ENCODE results near the gene SNRPD1. TPM values are rescaled to one million over a fixed set of nuclear protein-coding genes. Genes with fewer than 3 reads are reported as not detected.

The SNRPD1 gene
- total and polyA plus RNA-seq, 7 experiments from 2014 or later: 21.9 to 96.7 (median 27.3) TPM

- ATAC-seq (no peak), DNase-seq (no peak)
- Histone ChIP-seq H3K27me3 (ENCODE audit: control insufficient read depth in 2 of 2, insufficient read depth in 2 of 2, low read length in 2 of 2) (no peaks in the 10 kb centered on the region), H3K4me1 (ENCODE audit: control insufficient read depth in 2 of 2, insufficient read depth in 2 of 2, low read length in 2 of 2) (peaks cover 20 to 31% of the 10 kb centered on the region in 2 donors), H3K9me3 (ENCODE audit: control insufficient read depth in 2 of 3, low read length in 3 of 3) (no peaks in the 10 kb centered on the region), H3K36me3 (ENCODE audit: control insufficient read depth in 2 of 3, insufficient read depth in 3 of 3, low read length in 3 of 3) (peaks cover 0 to 8% (median 0%) of the 10 kb centered on the region in 3 experiments), H3K4me3 (ENCODE audit: low read length) (no peak overlapping the region), H3K27ac (ENCODE audit: low read depth, low read length) (no peak overlapping the region)
- ChIA-PET POLR2A (interaction anchor here (1.0 to 1.9 kb wide), 4 partner anchors 15 to 144 kb away, joined by 3 to 6 read pairs (median 4); partner anchors contain the start of gene SNRPD1), CTCF (interaction anchor here (0.6 to 0.7 kb wide), 2 partner anchors 41 to 54 kb away, joined by 3 to 4 read pairs; no protein-coding TSS in a partner anchor)
- Mint-ChIP-seq H3K36me3 (peaks cover 0 to 8% (median 6%) of the 10 kb centered on the region in 5 donors), H3K4me3 (peak overlapping the region in 7 of 10 donors; percentile 3 to 98 (median 39)), H3K9me3 (peaks cover 0 to 8% (median 0%) of the 10 kb centered on the region in 11 donors), H3K4me1 (peaks cover 25 to 70% (median 48%) of the 10 kb centered on the region in 7 donors), H3K27me3 (no peaks in the 10 kb centered on the region), H3K27ac (peak overlapping the region in 1 of 9 donors; percentile 43)
- intact Hi-C loops (cut with micrococcal nuclease): no loop called here
Measured at GRCh38 chr18:21597620-21598019, 14.5 kb upstream of the SNRPD1 start.

- Histone ChIP-seq H3K27me3 (ENCODE audit: control insufficient read depth in 2 of 2, insufficient read depth in 2 of 2, low read length in 2 of 2) (no peaks in the 10 kb centered on the region), H3K9me3 (ENCODE audit: control insufficient read depth in 2 of 3, low read length in 3 of 3) (no peaks in the 10 kb centered on the region), H3K27ac (ENCODE audit: low read depth, low read length) (peak overlapping the region; percentile 84), H3K36me3 (ENCODE audit: control insufficient read depth in 2 of 3, insufficient read depth in 3 of 3, low read length in 3 of 3) (peaks cover 0 to 8% (median 0%) of the 10 kb centered on the region in 3 experiments), H3K4me1 (ENCODE audit: control insufficient read depth in 2 of 2, insufficient read depth in 2 of 2, low read length in 2 of 2) (peaks cover 16 to 26% of the 10 kb centered on the region in 2 donors), H3K4me3 (ENCODE audit: low read length) (peak overlapping the region; percentile 99)
- peaks cover 0 to 8% (median 0%) of the 10 kb centered on the region in 11 donors for H3K9me3 Mint-ChIP-seq
- H3K27ac Mint-ChIP-seq: peak overlapping the region; percentile 96 to 100 (median 99)
- peak overlapping the region; percentile 91 to 99 (median 96) for H3K4me3 Mint-ChIP-seq
- ATAC-seq (no peak), DNase-seq (no peak)
- no peaks in the 10 kb centered on the region for H3K27me3 Mint-ChIP-seq
- ChIA-PET CTCF (interaction anchor here (0.7 to 3.0 kb wide), 2 partner anchors 12 to 102 kb away, joined by 3 to 38 read pairs; partner anchors contain the start of gene SNRPD1), POLR2A (interaction anchor here (1.9 to 3.1 kb wide), 5 partner anchors 12 to 142 kb away, joined by 5 to 95 read pairs (median 28); partner anchors contain the start of genes ABHD3, MIB1 and SNRPD1)
- intact Hi-C loops (cut with micrococcal nuclease): loop anchor here in 1 of 2 donors (1.0 kb wide), 1 partner anchor 108 kb away; no protein-coding TSS in a partner anchor
- peaks cover 22 to 67% (median 41%) of the 10 kb centered on the region in 7 donors for H3K4me1 Mint-ChIP-seq
- H3K36me3 Mint-ChIP-seq: peaks cover 0 to 4% (median 3%) of the 10 kb centered on the region in 5 donors
Measured at GRCh38 chr18:21598726-21599584, 13.2 kb upstream of the SNRPD1 start.

- ChIA-PET POLR2A (interaction anchor here (0.6 to 3.1 kb wide), 20 partner anchors 9 to 565 kb away, joined by 3 to 95 read pairs (median 4); partner anchors contain the start of genes ABHD3, MIB1, ROCK1 and SNRPD1), CTCF (interaction anchor here (0.7 to 3.0 kb wide), 5 partner anchors 11 to 101 kb away, joined by 3 to 38 read pairs (median 3); partner anchors contain the start of gene SNRPD1)
- peaks cover 0 to 8% (median 0%) of the 10 kb centered on the region in 11 donors for H3K9me3 Mint-ChIP-seq
- peaks cover 16 to 58% (median 36%) of the 10 kb centered on the region in 7 donors for H3K4me1 Mint-ChIP-seq
- peaks cover 12 to 24% of the 10 kb centered on the region in 2 donors for H3K4me1 ChIP-seq (ENCODE audit: control insufficient read depth in 2 of 2, insufficient read depth in 2 of 2, low read length in 2 of 2)
- no peaks in the 10 kb centered on the region for H3K27me3 Mint-ChIP-seq
- H3K27ac ChIP-seq (ENCODE audit: low read depth, low read length): peak overlapping the region; percentile 84
- peak in 3 of 9 donors; percentile 1 to 13 (median 4) for DNase-seq
- peak overlapping the region; percentile 96 to 100 (median 99) for H3K27ac Mint-ChIP-seq
- H3K9me3 ChIP-seq (ENCODE audit: control insufficient read depth in 2 of 3, low read length in 3 of 3): no peaks in the 10 kb centered on the region
- H3K36me3 ChIP-seq (ENCODE audit: control insufficient read depth in 2 of 3, insufficient read depth in 3 of 3, low read length in 3 of 3): peaks cover 0 to 8% (median 0%) of the 10 kb centered on the region in 3 experiments
- H3K27me3 ChIP-seq (ENCODE audit: control insufficient read depth in 2 of 2, insufficient read depth in 2 of 2, low read length in 2 of 2): no peaks in the 10 kb centered on the region
- intact Hi-C loops (cut with micrococcal nuclease): loop anchor here (1.0 to 10.0 kb wide), 6 partner anchors 12 to 1985 kb away; partner anchors contain the start of genes ABHD3 (in 2 of the 2), MIB1 (in 2 of the 2), SNRPD1 (in 2 of the 2) and NPC1 (in 1 of the 2)
- H3K36me3 Mint-ChIP-seq: peaks cover 0 to 3% (median 0%) of the 10 kb centered on the region in 5 donors
- H3K4me3 ChIP-seq (ENCODE audit: low read length): peak overlapping the region; percentile 99
- ATAC-seq: peak; percentile 63
- peak overlapping the region; percentile 91 to 99 (median 96) for H3K4me3 Mint-ChIP-seq
Measured at GRCh38 chr18:21599585-21600525, 12.3 kb upstream of the SNRPD1 start.

- Histone ChIP-seq H3K27ac (ENCODE audit: low read depth, low read length) (peak within 1 kb of the TSS; percentile 84), H3K4me3 (ENCODE audit: low read length) (peak within 1 kb of the TSS; percentile 99), H3K9me3 (ENCODE audit: control insufficient read depth in 2 of 3, low read length in 3 of 3) (no peaks in the 10 kb centered on the region), H3K27me3 (ENCODE audit: control insufficient read depth in 2 of 2, insufficient read depth in 2 of 2, low read length in 2 of 2) (no peaks in the 10 kb centered on the region), H3K36me3 (ENCODE audit: control insufficient read depth in 2 of 3, insufficient read depth in 3 of 3, low read length in 3 of 3) (peaks cover 0 to 8% (median 0%) of the 10 kb centered on the region in 3 experiments), H3K4me1 (ENCODE audit: control insufficient read depth in 2 of 2, insufficient read depth in 2 of 2, low read length in 2 of 2) (peaks cover 12 to 24% of the 10 kb centered on the region in 2 donors)
- POLR2A ChIA-PET: interaction anchor here (0.7 to 3.1 kb wide), 19 partner anchors 10 to 489 kb away, joined by 3 to 95 read pairs (median 4); partner anchors contain the start of genes ABHD3, MIB1, ROCK1 and SNRPD1
- Mint-ChIP-seq H3K36me3 (peaks cover 0 to 3% (median 0%) of the 10 kb centered on the region in 5 donors), H3K27me3 (no peaks in the 10 kb centered on the region), H3K4me1 (peaks cover 16 to 57% (median 36%) of the 10 kb centered on the region in 7 donors), H3K9me3 (peaks cover 0 to 8% (median 0%) of the 10 kb centered on the region in 11 donors), H3K27ac (peak within 1 kb of the TSS; percentile 96 to 100 (median 99)), H3K4me3 (peak within 1 kb of the TSS; percentile 91 to 99 (median 96))
- ATAC-seq (peak; percentile 90), DNase-seq (peak; percentile 88 to 97 (median 95))
- intact Hi-C loops (cut with micrococcal nuclease): loop anchor here (1.0 to 10.0 kb wide), 5 partner anchors 12 to 1984 kb away; partner anchors contain the start of genes ABHD3 (in 2 of the 2), MIB1 (in 2 of the 2), SNRPD1 (in 2 of the 2) and NPC1 (in 1 of the 2)
- CTCF ChIA-PET: interaction anchor here (0.6 to 3.0 kb wide), 5 partner anchors 10 to 25 kb away, joined by 3 to 38 read pairs (median 3); partner anchors contain the start of gene SNRPD1
Measured at GRCh38 chr18:21600526-21601410, 11.3 kb upstream of the SNRPD1 start, which contains the start of gene ESCO1. Gene ESCO1, minus strand, starts transcription at chr18:21600704. Its CDS starts 25,861 bp downstream, at chr18:21574843.

DNA sequence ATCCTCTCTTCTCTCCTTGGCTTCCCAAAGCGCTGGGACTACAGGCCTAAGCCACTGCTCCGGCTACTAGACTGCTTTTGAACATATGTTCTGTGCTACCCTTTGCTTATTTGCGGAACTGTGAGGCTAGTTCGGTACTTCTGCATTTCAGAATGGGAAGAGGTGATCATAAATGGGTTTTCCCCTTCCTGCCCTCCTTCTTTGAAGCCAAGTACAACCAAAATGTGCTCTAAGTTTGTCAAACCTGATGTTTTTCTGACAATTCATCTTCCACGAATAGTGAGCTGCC, 9.9 kb upstream of the SNRPD1 start:
- Histone ChIP-seq H3K27me3 (ENCODE audit: control insufficient read depth in 2 of 2, insufficient read depth in 2 of 2, low read length in 2 of 2) (no peaks in the 10 kb centered on the region), H3K27ac (ENCODE audit: low read depth, low read length) (no peak overlapping the region), H3K36me3 (ENCODE audit: control insufficient read depth in 2 of 3, insufficient read depth in 3 of 3, low read length in 3 of 3) (peaks cover 0 to 8% (median 0%) of the 10 kb centered on the region in 3 experiments), H3K4me1 (ENCODE audit: control insufficient read depth in 2 of 2, insufficient read depth in 2 of 2, low read length in 2 of 2) (peaks cover 12 to 24% of the 10 kb centered on the region in 2 donors), H3K4me3 (ENCODE audit: low read length) (no peak overlapping the region), H3K9me3 (ENCODE audit: control insufficient read depth in 2 of 3, low read length in 3 of 3) (no peaks in the 10 kb centered on the region)
- DNase-seq (peak in 1 of 9 donors; percentile 4), ATAC-seq (no peak)
- intact Hi-C loops (cut with micrococcal nuclease): loop anchor here in 1 of 2 donors (10.0 kb wide), 1 partner anchor 1983 kb away; the partner anchor contains the start of gene NPC1
- Mint-ChIP-seq H3K9me3 (peaks cover 0 to 8% (median 0%) of the 10 kb centered on the region in 11 donors), H3K36me3 (peaks cover 0 to 3% (median 0%) of the 10 kb centered on the region in 5 donors), H3K4me1 (peaks cover 12 to 45% (median 29%) of the 10 kb centered on the region in 7 donors), H3K27ac (peak overlapping the region; percentile 64 to 99 (median 81)), H3K27me3 (no peaks in the 10 kb centered on the region), H3K4me3 (peak overlapping the region in 8 of 10 donors; percentile 16 to 79 (median 42))
- POLR2A ChIA-PET: interaction anchor here (1.6 kb wide), 1 partner anchor 9 kb away, joined by 4 read pairs; no protein-coding TSS in a partner anchor
- CTCF ChIA-PET: interaction anchor here (1.3 kb wide), 1 partner anchor 10 kb away, joined by 7 read pairs; the partner anchor contains the start of gene SNRPD1

All from naive thymus-derived CD4-positive, alpha-beta T cell (primary cell).